Esophagus squamous epithelium (tissue), 5 donors: ENCODE results near the gene WDR59. TPM values are rescaled to one million over a fixed set of nuclear protein-coding genes. Genes with fewer than 3 reads are reported as not detected.

Source experiments
- DNase-seq: peaks from one replicate; lab custom pipeline; 2025; lab: John Stamatoyannopoulos, UW
- H3K27ac ChIP-seq, 4 donors: fragments of 200-600 bp; sonication (generic); one replicate each; pipeline ENCODE4 v1.5.1; 2016 to 2019; ENCODE audit warnings: mild to moderate bottlenecking in 1 of 4
- H3K27me3 ChIP-seq, 4 donors: fragments of 200-600 bp; sonication (generic); 1 replicate in 3 of 4; 2 replicates in 1 of 4; pipeline versions ENCODE4 v1.5.1 to v1.6.0; 2017 to 2021; ENCODE audit warnings: antibody characterized with exemption in 1 of 4
- H3K36me3 ChIP-seq, 3 donors: fragments of 200-600 bp; sonication (generic); one replicate each; pipeline ENCODE4 v1.5.1; 2016 to 2019
- H3K4me1 ChIP-seq, 3 donors: fragments of 200-600 bp; sonication (generic); one replicate each; pipeline ENCODE4 v1.5.1; 2017 to 2019
- H3K4me3 ChIP-seq, 4 donors: fragments of 200-600 bp; sonication (generic); 1 replicate in 3 of 4; 2 replicates in 1 of 4; pipeline ENCODE4 v1.5.1; 2016 to 2019; ENCODE audit warnings: mild to moderate bottlenecking in 2 of 4, moderate library complexity in 1 of 4
- H3K9me3 ChIP-seq, 3 donors: fragments of 200-600 bp; sonication (generic); one replicate each; pipeline ENCODE4 v1.5.1; 2016 to 2019
- CTCF ChIP-seq, 6 experiments: fragments of 450-650 bp in 4 of 6; fragments of 200-600 bp in 2 of 6; sonication (generic) in 2 of 6; IDR thresholded peaks; one replicate each; pipeline ENCODE4 v1.5.1; 2016 to 2019; ENCODE audit warnings: antibody characterized with exemption in 6 of 6, mild to moderate bottlenecking in 4 of 6, moderate library complexity in 4 of 6
- POLR2A ChIP-seq, 4 donors: fragments of 450-650 bp; IDR thresholded peaks; one replicate each; pipeline ENCODE4 v1.6.1; 2017; ENCODE audit warnings: antibody characterized with exemption in 4 of 4, mild to moderate bottlenecking in 4 of 4, moderate library complexity in 3 of 4
- WGBS, 2 donors: methylation state at CpG; one replicate each; pipeline ENCODE4 v1.1.5; 2018; 5-methylcytosine and 5-hydroxymethylcytosine counted together
- intact Hi-C: fragments of 100-400 bp; cut with DNase I; formaldehyde crosslinking; loops from one replicate; pipeline ENCODE4 v1.15.0; 2022
- total RNA-seq, 4 donors: library from RNA; depleted of rRNA; stranded (reverse); fragments of >200 nt; gene quantifications; one replicate each; pipeline ENCODE4 v1.1.0, GENCODE V29; 2016
- donor health status: DM: yes; HTN: yes; CAD: no.

Gene WDR59
- total RNA-seq, 4 donors from 2014 or later: 9.8 to 25.1 (median 22.2) TPM

- 15 to 24% methylated on average over 8 of the region's 8 CpGs for whole genome bisulfite sequencing, 2 donors
These were observed 27.6 kb upstream of the WDR59 start for GRCh38 chr16:75012380-75013081.

GRCh38 chr16:75011634-75012307, 26.8 kb upstream of the WDR59 start:
- Histone ChIP-seq H3K4me3 (peak overlapping the region in 3 of 4 donors; percentile 15 to 32 (median 20)), H3K4me1 (peaks cover 23 to 73% (median 38%) of the 10 kb centered on the region in 3 donors), H3K36me3 (no peaks in the 10 kb centered on the region), H3K27me3 (no peaks in the 10 kb centered on the region), H3K27ac (peak overlapping the region; percentile 79 to 95 (median 90)), H3K9me3 (no peaks in the 10 kb centered on the region)
- no peak for DNase-seq
- TF ChIP-seq POLR2A (IDR thresholded peaks at IDR 0.05) (no peak), CTCF (IDR thresholded peaks at IDR 0.05) (no peak)
- WGBS, 2 donors: 5 to 6% methylated on average over 3 of the region's 3 CpGs
- intact Hi-C loops: no loop called here

More at GRCh38 chr16:75012380-75013081, 27.6 kb upstream of the WDR59 start:
- H3K4me1 ChIP-seq: peaks cover 23 to 80% (median 38%) of the 10 kb centered on the region in 3 donors
- H3K4me3 ChIP-seq: peak overlapping the region in 3 of 4 donors; percentile 15 to 32 (median 20)
- no peaks in the 10 kb centered on the region for H3K9me3 ChIP-seq
- H3K27ac ChIP-seq: peak overlapping the region; percentile 79 to 95 (median 90)
- no peak for DNase-seq
- TF ChIP-seq POLR2A (IDR thresholded peaks at IDR 0.05) (no peak), CTCF (IDR thresholded peaks at IDR 0.05) (no peak)
- intact Hi-C loops: no loop called here
- no peaks in the 10 kb centered on the region for H3K36me3 ChIP-seq
- no peaks in the 10 kb centered on the region for H3K27me3 ChIP-seq

GRCh38 chr16:75010427-75010826, 25.5 kb upstream of the WDR59 start:
- H3K9me3 ChIP-seq: no peaks in the 10 kb centered on the region
- intact Hi-C loops: no loop called here
- peaks cover 23 to 66% (median 35%) of the 10 kb centered on the region in 3 donors for H3K4me1 ChIP-seq
- DNase-seq: no peak
- H3K4me3 ChIP-seq: no peak overlapping the region
- H3K27ac ChIP-seq: peak overlapping the region; percentile 79 to 95 (median 90)
- TF ChIP-seq POLR2A (IDR thresholded peaks at IDR 0.05) (no peak), CTCF (IDR thresholded peaks at IDR 0.05) (no peak)
- H3K27me3 ChIP-seq: no peaks in the 10 kb centered on the region
- WGBS, 2 donors: 64 to 85% methylated on average over 2 to 3 of the region's 3 CpGs
- H3K36me3 ChIP-seq: no peaks in the 10 kb centered on the region

- H3K27ac ChIP-seq: no peak overlapping the region
- peaks cover 14 to 61% (median 21%) of the 10 kb centered on the region in 3 donors for H3K4me1 ChIP-seq
- H3K9me3 ChIP-seq: no peaks in the 10 kb centered on the region
- no peaks in the 10 kb centered on the region for H3K27me3 ChIP-seq
- no peak overlapping the region for H3K4me3 ChIP-seq
- DNase-seq: no peak
- TF ChIP-seq POLR2A (IDR thresholded peaks at IDR 0.05): no peak
- no peak for TF ChIP-seq CTCF (IDR thresholded peaks at IDR 0.05)
- H3K36me3 ChIP-seq: peaks cover 0 to 9% (median 0%) of the 10 kb centered on the region in 3 donors
- intact Hi-C loops: no loop called here
- 86 to 93% methylated on average over 1 of the region's 1 CpG for WGBS, 2 donors
These were observed 22.5 kb upstream of the WDR59 start for GRCh38 chr16:75007443-75007842.

GRCh38 chr16:75005697-75006096, 20.8 kb upstream of the WDR59 start:
- 73 to 82% methylated on average over 4 of the region's 4 CpGs for WGBS, 2 donors
- no peak for DNase-seq
- intact Hi-C loops: no loop called here

More at GRCh38 chr16:75005697-75006096, 20.8 kb upstream of the WDR59 start:
- Histone ChIP-seq H3K4me3 (no peak overlapping the region), H3K27ac (no peak overlapping the region), H3K9me3 (no peaks in the 10 kb centered on the region), H3K4me1 (peaks cover under 1 to 61% (median 22%) of the 10 kb centered on the region in 3 donors), H3K36me3 (peaks cover 0 to 9% (median 0%) of the 10 kb centered on the region in 3 donors), H3K27me3 (no peaks in the 10 kb centered on the region)
- no peak for TF ChIP-seq POLR2A (IDR thresholded peaks at IDR 0.05)
- TF ChIP-seq CTCF (IDR thresholded peaks at IDR 0.05): no peak
